NCI-H226 (cell line): ENCODE measurements around the gene PPT2.
"Not testable (repeated sequence)": the region's sequence is repeated elsewhere in the genome, so short reads cannot be mapped to it uniquely, and the experiment has no call there.

Experiments
- DNase-seq: peaks from one replicate; pipeline ENCODE4 v3.0.0-alpha.2; 2015

The PPT2 gene

DNA sequence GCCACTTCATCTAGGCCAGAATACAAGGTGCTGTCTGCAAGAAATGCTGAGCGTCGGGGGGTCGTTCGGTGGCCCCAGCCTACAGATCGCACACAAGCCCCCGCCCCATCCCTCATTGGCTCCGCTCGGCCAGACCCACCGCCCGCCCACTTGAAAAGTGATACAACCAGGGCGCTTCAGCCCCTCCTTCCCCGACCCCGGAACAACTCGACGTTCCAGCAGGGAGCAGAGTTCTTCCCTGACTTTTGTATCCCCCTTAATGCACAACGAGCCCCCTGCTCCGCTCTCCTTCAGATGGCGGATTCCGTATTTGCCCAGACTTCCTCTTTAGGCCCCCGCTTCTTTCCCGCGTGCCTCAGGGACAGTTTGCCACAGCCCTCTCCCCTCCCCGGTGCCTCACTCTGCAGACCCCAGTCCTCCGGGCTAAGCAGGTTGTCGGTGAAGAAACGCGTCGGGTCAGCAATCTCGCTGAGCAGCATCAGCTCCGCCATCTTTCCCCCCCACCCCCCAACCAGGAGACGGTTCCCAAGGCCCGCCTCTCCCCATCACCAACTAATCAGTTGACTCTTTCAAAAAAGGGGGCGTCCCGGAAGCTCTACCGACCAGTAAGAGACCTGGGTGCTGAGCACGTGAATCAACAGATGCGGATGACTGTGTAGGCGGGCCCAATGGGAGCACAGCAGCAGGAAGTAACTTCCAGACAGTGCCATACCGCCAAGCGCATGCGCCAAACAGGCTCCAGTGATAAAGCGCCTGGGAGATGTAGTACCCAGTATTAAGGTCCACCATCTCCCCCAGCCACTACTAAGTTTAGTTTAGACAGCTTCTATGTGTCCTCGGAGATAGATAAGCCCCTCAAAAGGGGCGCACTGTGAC is 26.0 kb upstream of the PPT2 start, which contains the start of gene ATF6B:
Gene ATF6B, minus strand, starts transcription at position 530 of the 876 bp plus-strand sequence. Its CDS starts 39 bp downstream, at position 491.
- peak; percentile 99 for DNase-seq

DNA sequence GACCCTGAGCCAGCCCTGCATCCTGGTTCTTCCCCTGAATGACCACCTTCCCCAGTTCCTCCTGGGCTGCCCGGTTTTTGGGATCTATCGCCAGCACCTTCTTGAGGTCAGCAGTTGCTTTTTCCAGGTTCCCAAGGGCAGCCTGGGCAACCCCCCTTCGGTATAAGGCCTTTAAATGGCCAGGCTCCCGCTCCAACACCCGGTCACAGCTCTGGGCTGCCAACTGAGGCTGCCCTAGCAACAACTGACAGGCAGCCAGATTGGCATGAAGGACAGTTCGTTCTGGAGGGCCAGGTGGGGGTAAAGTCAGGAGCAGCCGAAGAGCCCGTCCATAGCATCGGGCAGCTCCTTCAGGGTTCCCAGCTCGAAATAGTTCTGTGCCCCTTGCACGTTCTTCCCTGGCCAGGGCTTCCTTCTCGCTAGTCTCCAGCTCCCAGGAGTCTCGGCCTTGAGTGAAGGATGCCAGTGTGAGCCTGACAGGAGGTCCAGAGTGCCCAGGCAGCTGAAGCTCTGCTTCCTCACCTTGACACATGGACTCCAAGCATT is 25.1 kb upstream of the PPT2 start:
- DNase-seq = no peak

DNA sequence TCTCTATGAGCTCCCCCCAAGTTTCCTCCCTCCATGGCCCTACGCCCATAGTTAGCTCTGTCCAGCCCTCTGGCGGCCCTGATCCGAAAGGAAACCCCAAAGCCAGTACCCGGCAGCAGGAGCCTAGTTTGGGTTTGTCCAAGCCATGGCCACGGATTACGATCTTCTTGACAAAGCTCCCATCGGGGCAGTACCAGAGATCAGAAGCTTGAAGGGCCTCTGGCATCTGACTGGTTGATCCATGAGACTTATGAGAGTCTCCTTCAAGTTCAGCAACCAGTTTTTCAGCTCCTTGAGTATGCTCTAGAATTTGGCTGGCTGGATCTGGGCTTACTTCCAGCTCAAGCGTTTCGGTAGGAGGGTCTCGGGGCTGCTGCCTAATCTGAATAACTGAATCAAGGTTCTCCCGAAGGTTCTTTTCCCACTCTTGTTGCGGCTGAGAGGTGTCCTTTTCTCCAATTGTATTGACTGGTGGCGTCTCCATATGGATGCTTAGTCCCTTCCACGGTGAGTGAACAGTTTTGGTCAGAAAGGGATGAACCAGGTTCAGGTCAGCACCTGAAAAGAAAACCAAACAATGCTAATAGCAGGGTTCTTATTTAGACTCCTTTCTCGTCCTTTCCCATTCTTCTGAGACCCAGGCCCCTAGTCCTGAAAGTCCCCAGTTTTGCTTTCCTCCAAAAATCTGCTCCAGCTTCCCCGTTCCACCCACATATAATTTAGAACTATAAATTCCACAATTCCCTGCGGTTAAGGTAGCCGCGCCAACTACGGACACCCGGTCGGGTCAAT is 24.4 kb upstream of the PPT2 start:
- DNase-seq = no peak

DNA sequence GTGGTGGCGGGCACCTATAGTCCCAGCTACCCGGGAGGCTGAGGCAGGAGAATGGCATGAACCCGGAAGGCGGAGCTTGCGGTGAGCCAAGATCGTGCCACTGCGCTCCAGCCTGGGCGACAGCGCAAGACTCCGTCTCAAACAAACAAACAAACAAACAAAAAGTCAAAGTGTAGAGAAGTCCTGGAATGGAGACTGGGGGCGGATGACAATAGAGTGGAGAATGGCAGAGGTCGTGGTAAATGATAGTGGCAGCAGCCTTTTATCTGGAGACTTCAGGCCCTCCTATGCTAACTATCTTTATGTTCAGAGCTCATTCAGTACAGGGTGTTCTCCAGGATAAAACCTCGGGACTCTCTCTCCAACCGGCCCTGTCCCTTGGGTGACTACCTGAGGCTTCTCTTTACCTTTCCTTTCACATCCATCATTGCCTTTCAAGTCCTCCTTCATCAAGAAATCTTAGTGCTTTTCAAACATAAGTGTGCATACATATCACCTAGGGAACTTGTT is 22.4 kb upstream of the PPT2 start:
- DNase-seq = no peak

DNA sequence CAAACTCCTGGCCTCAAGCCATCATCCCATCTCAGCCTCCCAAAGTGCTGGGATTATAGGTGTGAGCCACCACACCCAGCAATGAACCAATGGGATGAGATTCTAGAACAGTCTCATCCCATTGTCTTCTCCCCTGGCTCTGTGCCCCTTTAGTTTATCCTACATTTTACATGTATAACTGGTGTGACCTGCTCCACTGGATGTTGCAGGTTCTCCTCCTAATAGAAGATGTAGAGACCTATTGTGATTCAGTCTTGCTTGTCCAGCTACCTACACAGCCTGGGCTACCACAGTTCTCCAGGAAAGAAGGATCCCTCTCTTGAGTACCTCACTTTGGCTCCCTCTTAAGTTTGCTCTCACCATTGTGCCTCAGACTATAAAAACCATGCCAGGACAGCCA is 21.8 kb upstream of the PPT2 start:
- DNase-seq = no peak

DNA sequence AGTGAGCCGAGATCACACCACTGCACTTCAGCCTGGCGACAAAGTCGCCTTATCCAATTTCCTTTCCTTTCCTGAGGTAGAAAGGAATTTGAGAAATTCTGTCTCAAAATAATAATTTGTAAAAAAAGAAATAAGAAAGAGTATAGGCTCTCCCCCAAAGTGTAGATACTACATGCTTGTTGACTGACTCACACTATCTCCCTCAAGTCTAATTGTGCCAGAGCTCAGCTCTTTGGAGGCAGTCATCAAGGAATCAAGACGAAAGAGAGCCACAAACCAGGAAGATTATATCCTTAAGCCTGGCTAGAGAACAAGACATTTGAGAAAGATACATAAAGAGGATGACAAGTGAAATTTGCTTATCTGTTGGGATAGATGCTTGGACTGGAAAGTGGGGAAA is 20.2 kb upstream of the PPT2 start:
- peak; percentile 37 for DNase-seq

DNA sequence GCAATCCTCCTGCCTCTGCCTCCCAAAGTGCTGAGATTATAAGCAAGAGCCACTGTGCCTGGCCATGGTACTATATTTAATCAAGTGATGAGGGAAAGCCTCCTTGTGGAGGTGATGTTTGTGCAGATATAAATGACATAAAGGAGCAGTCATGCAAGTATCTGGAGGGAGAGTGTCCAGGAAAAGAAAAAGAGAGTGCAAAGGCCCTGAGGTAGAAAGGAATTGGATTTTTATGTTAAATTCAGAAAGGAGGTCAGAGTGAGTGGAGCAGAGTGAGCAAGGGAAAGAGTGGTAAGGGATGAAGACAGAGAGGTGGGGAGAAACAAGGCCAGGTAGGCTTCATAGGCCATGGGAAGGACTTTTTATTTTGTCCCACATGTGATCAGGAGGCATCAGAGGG is 16.5 kb upstream of the PPT2 start:
- DNase-seq = no peak

DNA sequence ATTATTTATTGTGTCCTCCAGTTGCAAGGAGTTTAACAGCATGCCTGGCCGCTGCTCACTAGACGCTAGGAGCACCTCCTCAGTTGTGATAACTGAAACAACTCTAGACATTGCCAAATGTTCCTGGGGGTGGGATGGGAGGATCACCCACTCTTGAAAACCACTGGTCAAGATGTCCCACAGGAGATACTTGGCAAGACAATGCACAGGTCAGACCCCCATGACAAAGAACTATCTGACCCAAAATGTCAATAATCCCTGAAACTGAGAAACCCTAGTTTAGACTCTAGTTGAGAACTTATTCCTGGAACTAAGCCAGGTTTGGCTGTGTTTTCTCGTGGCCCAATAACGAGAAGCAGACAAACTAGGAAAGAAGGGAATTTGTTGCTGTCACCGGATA is 14.4 kb upstream of the PPT2 start:
- DNase-seq = no peak

DNA sequence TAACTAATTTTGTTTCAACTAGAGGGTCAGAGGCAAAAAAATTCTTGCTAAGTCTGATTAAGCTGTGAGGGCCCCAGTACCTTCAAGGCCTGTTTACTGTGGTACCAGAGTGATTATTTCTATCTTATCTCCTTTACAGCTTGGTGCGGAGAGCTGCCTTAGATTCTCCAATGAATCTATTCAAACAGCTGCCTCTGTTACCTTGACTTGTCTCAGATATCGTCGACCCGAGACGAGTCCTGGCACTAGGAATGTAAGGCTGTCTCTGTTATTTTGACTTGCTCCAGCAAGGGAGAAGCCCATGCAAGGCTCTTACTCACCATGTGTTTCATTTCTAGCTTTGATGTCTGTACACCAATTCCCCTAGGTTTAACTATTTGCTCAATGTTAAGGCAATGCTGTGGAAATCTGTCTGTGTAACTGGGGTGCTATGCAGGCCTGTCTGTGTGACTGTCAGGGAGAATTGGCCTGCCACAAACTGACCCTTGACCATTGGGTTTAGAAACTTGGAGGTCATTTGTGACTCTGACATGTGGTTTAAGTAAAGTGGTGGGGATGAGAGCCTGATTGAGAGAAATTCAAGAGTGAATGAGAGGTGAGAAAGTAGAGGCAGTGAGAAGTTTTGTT is 13.4 kb upstream of the PPT2 start:
- no peak for DNase-seq

DNA sequence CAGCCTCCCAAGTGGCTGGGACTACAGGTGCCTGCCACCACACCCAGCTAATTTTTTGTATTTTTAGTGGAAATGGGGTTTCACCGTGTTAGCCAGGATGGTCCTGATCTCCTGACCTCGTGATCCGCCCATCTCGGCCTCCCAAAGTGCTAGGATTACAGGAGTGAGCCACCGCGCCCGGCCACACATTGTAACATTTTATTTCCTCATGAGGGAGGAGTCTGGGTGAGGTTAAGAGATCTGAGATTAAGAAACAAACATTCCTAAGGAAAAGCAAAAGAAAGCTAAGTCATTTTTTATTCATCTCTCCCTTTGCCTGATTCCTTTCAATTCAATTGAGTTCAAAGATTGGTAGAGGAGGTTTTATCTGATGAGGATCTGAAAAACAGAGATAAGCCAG is 9.7 kb upstream of the PPT2 start:
- DNase-seq = not testable (repeated sequence)

DNA sequence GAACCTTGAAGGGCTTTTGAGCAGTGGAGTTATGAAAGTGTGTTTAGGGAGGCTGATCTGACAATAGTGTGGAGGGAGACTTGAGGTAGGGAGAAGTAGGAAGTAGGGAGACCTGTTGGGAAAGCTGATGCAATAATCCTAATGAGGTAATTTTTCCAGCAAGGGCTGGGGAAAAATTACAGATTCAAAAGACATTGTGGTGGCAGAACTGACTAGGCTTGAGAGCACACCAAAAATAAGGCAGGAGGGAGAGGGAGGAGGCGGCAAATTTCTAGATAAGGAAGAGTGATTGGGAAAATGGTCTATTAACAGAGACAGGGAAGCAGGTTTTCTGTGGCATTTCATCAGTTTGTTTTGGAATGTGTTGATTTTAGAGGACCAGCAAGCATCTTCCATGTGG is 7.7 kb upstream of the PPT2 start:
- peak; percentile 22 for DNase-seq

DNA sequence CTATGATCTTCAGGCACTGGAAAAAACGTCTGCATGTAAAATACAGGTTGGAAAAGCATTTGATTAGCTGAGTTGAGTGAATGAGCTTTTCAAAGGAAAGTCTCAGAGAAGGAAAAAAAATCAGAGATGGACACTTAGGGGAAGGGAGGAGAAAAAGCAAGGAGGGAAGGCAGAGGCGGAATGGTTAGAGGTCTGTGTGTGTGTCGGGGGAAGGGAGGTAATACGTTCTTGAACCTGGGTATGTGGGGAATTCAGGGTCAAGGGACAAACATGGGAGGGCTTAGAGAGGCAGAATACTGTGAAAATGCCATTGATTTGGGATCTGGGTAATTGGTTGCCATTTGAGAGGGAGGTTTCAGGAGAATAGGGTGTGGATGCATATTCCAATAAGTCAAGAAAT is 7.3 kb upstream of the PPT2 start:
- DNase-seq = no peak

DNA sequence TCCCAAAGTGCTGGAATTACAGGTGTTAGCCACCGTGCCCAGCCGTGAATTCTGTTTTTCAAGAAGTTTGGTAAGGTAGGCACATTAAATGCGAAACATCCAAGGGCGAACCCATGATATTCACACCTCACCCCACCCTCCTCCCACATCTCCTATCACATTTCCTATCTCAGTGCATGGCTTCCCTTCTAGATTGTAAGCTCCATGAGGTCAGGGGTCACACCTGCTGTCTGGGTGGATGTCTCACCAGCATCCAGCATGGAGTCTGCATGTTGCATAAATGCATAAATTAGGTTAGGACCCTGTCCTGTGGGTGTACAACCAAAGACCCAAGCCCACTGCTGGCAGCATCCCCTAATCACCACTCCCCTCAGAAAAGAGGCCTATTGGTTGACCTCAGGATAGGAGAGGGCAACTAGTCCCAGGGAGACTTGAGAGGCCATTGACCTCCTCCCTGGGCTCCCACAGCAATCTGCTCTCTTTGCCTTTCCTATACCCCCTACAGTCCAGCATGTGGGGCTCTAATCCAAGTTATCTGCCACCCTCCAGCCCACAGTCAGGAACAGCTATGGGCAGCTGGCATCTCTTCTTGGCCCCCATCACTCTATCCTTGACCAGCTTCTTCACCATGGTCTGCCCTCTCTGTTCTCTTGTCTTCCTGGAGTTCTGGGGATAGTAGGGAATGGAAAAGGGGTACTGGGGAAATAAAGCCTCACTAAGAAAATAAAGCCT is 6.4 kb upstream of the PPT2 start:
- DNase-seq = no peak

DNA sequence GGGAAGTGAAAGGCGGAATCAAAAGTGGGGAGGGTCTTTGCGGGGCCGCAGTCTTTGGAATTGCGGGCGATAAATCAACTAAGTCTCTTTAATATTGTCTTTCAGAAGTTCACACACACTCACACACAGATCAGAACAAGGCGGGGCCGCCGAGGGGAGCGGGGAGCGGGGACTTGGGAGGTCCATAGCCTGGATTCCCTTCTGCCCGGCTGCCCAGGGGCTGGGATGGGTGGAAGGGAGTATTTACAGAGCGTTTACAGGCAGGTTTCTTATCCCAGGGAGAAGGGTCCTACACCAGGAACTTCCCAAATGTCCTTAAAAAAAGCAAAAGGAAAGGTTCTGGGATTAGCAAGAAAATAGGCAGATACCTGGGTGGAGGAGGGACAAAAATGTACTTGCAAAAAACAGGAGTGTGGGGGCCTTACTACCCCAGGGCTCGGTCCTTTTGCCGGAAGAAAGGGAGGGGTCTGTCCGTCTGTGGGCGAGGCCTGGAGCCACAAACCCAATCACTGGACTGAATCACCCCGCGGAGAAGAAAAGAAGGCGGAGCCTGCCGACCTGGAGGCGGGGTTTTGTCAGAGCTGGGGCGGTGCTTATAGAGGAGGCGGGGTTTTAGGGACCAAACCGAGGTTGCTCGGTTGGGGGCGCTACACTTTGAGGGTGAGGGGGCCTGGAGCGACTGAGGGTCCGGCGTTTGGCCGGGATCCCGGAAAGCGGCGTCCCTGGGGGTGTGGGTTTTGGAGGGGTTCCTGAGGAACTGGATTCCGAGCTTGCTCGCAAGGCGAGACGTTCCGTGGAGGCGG is 5.5 kb upstream of the PPT2 start:
- DNase-seq = no peak

DNA sequence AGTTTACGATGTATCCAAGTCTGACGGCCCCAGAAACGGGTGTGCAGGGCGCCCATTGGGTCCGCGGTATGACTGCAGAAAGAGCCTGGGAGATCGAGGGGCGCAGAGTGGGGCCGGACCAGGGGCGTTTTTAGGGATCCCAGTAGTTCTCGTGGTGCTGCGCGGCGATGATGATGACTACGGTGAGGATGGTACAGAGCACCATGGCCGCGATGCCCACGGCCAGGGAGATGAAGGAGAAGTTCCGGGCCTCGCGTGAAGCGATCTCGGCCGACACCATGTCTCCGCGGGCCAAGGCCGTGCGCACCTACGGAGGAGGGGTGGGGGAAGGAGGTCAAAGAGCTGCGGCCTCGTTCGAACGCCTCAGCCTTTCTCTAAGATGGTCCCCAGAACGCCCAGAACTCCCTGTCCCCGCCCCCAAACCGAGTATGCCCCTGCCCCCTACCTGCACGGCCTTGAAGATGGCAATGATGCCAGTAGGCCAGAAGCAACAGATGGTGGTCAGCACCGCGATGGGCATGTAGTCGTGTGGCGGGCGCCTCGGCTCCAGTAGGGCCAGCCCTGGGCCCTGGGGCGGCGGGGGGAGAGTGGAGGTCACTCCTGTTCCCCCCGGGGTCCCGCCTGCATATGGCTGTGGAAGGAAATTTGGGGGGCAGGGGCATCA is 4.7 kb upstream of the PPT2 start:
- no peak for DNase-seq

DNA sequence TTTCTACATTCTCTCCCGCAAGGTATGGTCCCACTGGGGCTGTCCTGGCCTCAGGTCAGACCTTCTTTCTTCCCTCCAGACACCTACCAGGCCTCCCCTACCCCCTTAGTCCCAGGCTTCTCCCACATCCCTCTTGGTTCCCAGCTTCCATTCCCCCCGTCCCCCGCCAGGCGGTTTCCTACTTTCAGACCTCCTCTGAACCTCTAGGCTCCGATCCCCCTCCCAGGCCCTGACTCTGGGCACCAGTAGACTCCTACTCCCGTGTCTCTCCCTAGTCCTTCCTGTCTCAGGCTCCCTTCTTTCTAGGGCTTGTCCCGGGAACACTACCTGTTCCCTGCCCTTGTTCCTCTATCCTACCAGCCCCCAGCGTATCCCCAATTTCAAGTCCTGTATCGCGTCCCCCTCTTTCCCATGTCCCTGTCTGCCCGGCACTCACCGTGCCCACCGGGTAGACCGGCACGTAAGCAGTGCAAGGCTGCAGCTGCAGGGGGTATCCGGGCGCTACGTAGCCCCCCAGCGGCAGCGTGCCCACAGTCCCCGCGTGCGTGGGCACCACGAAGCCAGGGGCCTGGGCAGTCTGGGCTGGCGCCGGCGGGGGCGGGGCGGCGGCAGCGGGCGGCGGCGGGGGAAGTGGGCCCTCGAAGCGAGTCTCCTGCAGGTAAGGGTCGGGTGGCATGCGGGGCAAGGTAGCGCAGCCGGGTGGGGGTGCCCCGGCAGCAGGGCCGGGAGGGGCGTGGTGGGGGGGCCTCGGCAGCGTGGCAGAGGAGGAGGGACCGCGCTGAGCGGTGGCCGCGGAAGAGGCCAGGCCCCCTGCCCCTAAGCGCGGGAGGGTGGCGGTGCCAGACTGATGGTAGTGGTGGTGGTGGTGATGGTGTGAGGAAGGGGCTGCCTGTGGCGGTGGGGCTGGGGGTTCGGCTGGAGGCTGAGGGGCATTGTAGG is 3.7 kb upstream of the PPT2 start:
- no peak for DNase-seq

DNA sequence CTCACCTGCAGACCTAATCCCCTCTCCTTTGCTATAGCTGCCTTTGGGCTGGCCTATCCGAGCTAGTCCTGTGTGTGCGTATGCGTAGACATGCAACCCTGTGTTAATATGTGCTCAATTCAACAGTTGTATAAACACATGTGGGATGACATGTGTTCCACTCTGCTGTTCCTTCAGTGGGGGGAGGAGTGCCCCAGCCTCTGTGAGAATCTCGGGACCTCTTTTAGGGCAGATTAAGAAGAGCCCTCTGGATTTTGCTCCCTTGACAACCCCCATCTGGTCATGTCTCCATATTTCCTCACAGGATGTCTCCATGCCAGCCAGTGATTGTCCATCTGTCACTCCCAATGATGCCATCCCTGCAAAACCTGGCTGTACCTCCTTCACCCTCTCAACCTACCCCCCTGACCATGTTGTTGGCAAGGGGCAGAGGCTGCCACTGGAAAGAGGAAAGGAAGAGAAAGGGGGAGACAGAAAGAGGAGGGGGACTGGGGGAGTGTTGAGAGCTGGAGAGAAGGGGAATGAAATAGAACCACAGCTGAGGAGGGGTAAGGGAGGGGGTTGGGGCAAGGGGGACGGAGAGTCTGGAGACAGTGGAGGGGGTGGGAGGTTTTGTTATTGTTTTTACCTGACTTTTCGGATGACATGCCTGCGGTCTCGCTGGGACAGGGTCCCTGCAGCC is 2.6 kb upstream of the PPT2 start:
- no peak for DNase-seq

DNA sequence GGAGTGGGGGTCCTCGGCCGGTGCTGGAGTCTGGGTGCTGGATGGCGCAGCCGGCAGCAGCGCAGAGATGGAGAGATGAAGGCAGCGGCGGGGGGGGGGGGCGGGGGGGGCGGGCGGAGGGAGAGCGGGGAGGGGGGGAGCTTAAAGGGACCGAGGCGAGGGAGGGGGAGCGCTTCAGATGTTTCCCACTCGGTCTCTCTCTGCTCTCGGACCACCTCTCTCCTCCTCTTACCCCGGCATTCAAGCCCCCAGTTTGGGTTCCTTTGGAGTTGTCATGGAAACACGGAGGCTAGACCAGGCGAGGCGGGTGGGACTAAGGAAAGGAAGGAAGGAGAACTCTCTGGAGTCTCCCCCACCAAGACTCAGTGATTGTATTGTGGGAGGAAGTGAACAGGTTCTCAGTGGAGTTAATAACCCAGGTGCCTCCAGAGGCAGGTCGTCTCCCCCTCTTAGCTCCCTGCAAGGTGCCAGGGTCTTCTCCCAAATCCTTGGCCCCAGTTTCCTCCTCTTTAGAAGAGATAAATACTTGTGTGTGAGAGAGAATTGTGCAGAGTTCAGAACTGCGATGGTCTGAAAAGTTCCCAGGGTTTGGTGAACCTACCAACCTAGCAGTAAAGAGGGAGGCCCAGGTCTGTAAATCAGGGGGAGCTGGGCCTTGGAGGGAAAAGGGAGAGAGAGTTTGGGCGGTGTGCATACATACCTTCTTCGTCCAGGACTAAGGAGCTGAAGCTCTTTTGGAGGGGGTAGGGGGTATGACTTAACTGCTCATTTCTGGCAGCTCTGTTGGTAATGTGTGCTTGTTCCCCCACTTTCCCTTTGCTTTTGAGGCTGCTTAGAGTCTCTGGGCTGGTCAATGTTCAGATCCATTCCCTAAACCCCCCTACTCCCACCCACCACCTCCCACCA is 1.8 kb upstream of the PPT2 start, which contains the start of gene PRRT1:
Gene PRRT1, minus strand, starts transcription at position 77 of the 906 bp plus-strand sequence. CDS start 112 bp downstream, outside the sequence.
- DNase-seq = no peak
